Calu3 (cell line): ENCODE measurements around the gene TBC1D13. TPM values are rescaled to one million over a fixed set of nuclear protein-coding genes. Genes with fewer than 3 reads are reported as not detected.

Experiments used
- BruUV-seq: library from RNA; stranded (reverse); fragments of 400-500 nt; replicated peaks from 2 replicates; lab custom pipeline; 2021; lab: Mats Ljungman, UMichigan
- CTCF ChIA-PET: fragments of 300-600 bp; sonication (Branson Sonifier 250); formaldehyde crosslinking; loops from one replicate; lab custom pipeline; 2022; ENCODE audit warnings: antibody characterized with exemption; lab: Charles Lee
- DNase-seq: peaks from one replicate; pipeline ENCODE4 v3.0.0; 2022
- H3K27ac Mint-ChIP-seq: one replicate; pipeline ENCODE4 v1.8.0; 2022; ENCODE audit warnings: mixed read lengths; ENCODE audit not compliant: unreplicated experiment
- H3K27me3 Mint-ChIP-seq: one replicate; pipeline ENCODE4 v1.8.0; 2022; ENCODE audit warnings: mixed read lengths; ENCODE audit not compliant: unreplicated experiment
- H3K36me3 Mint-ChIP-seq: one replicate; pipeline ENCODE4 v1.8.0; 2022; ENCODE audit warnings: mild to moderate bottlenecking, moderate library complexity, mixed read lengths; ENCODE audit not compliant: insufficient read depth, unreplicated experiment
- H3K4me1 Mint-ChIP-seq: one replicate; pipeline ENCODE4 v1.8.0; 2022; ENCODE audit warnings: mild to moderate bottlenecking, low read depth, mixed read lengths; ENCODE audit not compliant: unreplicated experiment
- H3K4me3 Mint-ChIP-seq: one replicate; pipeline ENCODE4 v1.8.0; 2022; ENCODE audit warnings: mild to moderate bottlenecking, low read depth, moderate library complexity, mixed read lengths; ENCODE audit not compliant: unreplicated experiment
- H3K9me3 Mint-ChIP-seq: one replicate; pipeline ENCODE4 v1.8.0; 2022; ENCODE audit warnings: low read depth, mixed read lengths; ENCODE audit not compliant: unreplicated experiment
- CTCF ChIP-seq: fragments of 200-600 bp; IDR thresholded peaks from one replicate; pipeline ENCODE4 v1.8.0; 2022; ENCODE audit warnings: antibody characterized with exemption; ENCODE audit not compliant: unreplicated experiment
- intact Hi-C: fragments of 100-400 bp; cut with micrococcal nuclease; formaldehyde crosslinking; loops from one replicate; pipeline ENCODE4 v1.10.0; 2022; ENCODE audit not compliant: unreplicated experiment
- total RNA-seq: library from RNA; stranded (reverse); gene quantifications from 2 replicates; pipeline ENCODE4 v1.2.3, GENCODE V29; 2022

The TBC1D13 gene
- total RNA-seq, 1 experiment from 2014 or later, result 16.6 TPM

GRCh38 chr9:128822407-128823042 lies 35.5 kb downstream of the TBC1D13 start:
- no peak overlapping the region for H3K27ac Mint-ChIP-seq
- peaks cover 43% of the 10 kb centered on the region for H3K36me3 Mint-ChIP-seq

GRCh38 chr9:128823362-128823902 lies 36.4 kb downstream of the TBC1D13 start:
- DNase-seq, result no peak

More at GRCh38 chr9:128822407-128823042, 35.5 kb downstream of the TBC1D13 start:
- no peaks in the 10 kb centered on the region for H3K9me3 Mint-ChIP-seq
- H3K4me3 Mint-ChIP-seq, result no peak overlapping the region
- CTCF ChIA-PET, result no interaction called here
- intact Hi-C loops, result no loop called here
- no peaks in the 10 kb centered on the region for H3K27me3 Mint-ChIP-seq
- no peak for DNase-seq
- TF ChIP-seq CTCF, result no peak
- H3K4me1 Mint-ChIP-seq, result no peaks in the 10 kb centered on the region
- BruUV-seq, result no TSS peak

GRCh38 chr9:128823903-128824406 lies 36.9 kb downstream of the TBC1D13 start:
- no TSS peak for BruUV-seq
- Mint-ChIP-seq H3K27me3 (no peaks in the 10 kb centered on the region), H3K27ac (no peak overlapping the region), H3K9me3 (no peaks in the 10 kb centered on the region), H3K4me3 (no peak overlapping the region), H3K36me3 (peaks cover 41% of the 10 kb centered on the region), H3K4me1 (peaks cover 8% of the 10 kb centered on the region)
- TF ChIP-seq CTCF, result no peak
- intact Hi-C loops, result no loop called here
- CTCF ChIA-PET, result no interaction called here
- DNase-seq, result no peak

More at GRCh38 chr9:128823362-128823902, 36.4 kb downstream of the TBC1D13 start:
- Mint-ChIP-seq H3K27ac (no peak overlapping the region), H3K27me3 (no peaks in the 10 kb centered on the region), H3K9me3 (no peaks in the 10 kb centered on the region), H3K36me3 (peaks cover 38% of the 10 kb centered on the region), H3K4me3 (no peak overlapping the region), H3K4me1 (peaks cover 2% of the 10 kb centered on the region)
- CTCF ChIA-PET, result no interaction called here
- intact Hi-C loops, result no loop called here
- TF ChIP-seq CTCF, result no peak
- no TSS peak for BruUV-seq

- CTCF ChIA-PET, result no interaction called here
- Mint-ChIP-seq H3K36me3 (peaks cover 45% of the 10 kb centered on the region), H3K4me3 (no peak overlapping the region), H3K4me1 (peaks cover 9% of the 10 kb centered on the region), H3K27ac (no peak overlapping the region), H3K9me3 (no peaks in the 10 kb centered on the region), H3K27me3 (no peaks in the 10 kb centered on the region)
- TF ChIP-seq CTCF, result no peak
- intact Hi-C loops, result no loop called here
- no peak for DNase-seq
- no TSS peak for BruUV-seq
Observed at GRCh38 chr9:128824911-128825310, 37.9 kb downstream of the TBC1D13 start.
